GM21737 (cell line): ENCODE results near the gene MEF2A.

Source experiments
- ATAC-seq: cut with Tn5 transposase; IDR thresholded peaks from one replicate; pipeline ENCODE4 v1.9.1; 2021; ENCODE audit warnings: mild to moderate bottlenecking, moderate library complexity; ENCODE audit not compliant: unreplicated experiment

The MEF2A gene

GRCh38 chr15:99696096-99696495 is 130.3 kb downstream of the MEF2A start:
- ATAC-seq = no peak

GRCh38 chr15:99702895-99703602 is 137.3 kb downstream of the MEF2A start:
- ATAC-seq = peak; percentile 14

GRCh38 chr15:99703603-99704443 is 138.0 kb downstream of the MEF2A start:
- peak; percentile 51 for ATAC-seq

GRCh38 chr15:99704444-99704838 is 138.7 kb downstream of the MEF2A start:
- ATAC-seq = peak; percentile 67

- no peak for ATAC-seq
Observed at GRCh38 chr15:99706557-99707303, 140.9 kb downstream of the MEF2A start.

GRCh38 chr15:99707473-99708270 is 141.9 kb downstream of the MEF2A start:
- ATAC-seq = no peak

GRCh38 chr15:99708563-99708962 is 142.8 kb downstream of the MEF2A start:
- no peak for ATAC-seq

- no peak for ATAC-seq
Observed at GRCh38 chr15:99709243-99709986, 143.6 kb downstream of the MEF2A start.

GRCh38 chr15:99711625-99712024 is 145.8 kb downstream of the MEF2A start:
- ATAC-seq = no peak

GRCh38 chr15:99712415-99712814 is 146.6 kb downstream of the MEF2A start:
- ATAC-seq = no peak

- ATAC-seq = no peak
Observed at GRCh38 chr15:99716540-99717095, 150.8 kb downstream of the MEF2A start.

- no peak for ATAC-seq
Observed at GRCh38 chr15:99717161-99718009, 151.6 kb downstream of the MEF2A start.

- ATAC-seq = no peak
Observed at GRCh38 chr15:99718421-99718820, 152.6 kb downstream of the MEF2A start.

GRCh38 chr15:99719096-99719541 is 153.3 kb downstream of the MEF2A start:
- peak; percentile 70 for ATAC-seq

- no peak for ATAC-seq
Observed at GRCh38 chr15:99720533-99720932, 154.7 kb downstream of the MEF2A start.

GRCh38 chr15:99721104-99721778 is 155.5 kb downstream of the MEF2A start:
- no peak for ATAC-seq

- ATAC-seq = no peak
Observed at GRCh38 chr15:99721896-99722295, 156.1 kb downstream of the MEF2A start.

- ATAC-seq = no peak
Observed at GRCh38 chr15:99722406-99722805, 156.6 kb downstream of the MEF2A start.
